Measurements from ENCODE around the gene ADAMTS6.
A peak's percentile ranks its signal among the peaks of the same experiment; 100 is the strongest.
"Not testable (repeated sequence)": the region's sequence is repeated elsewhere in the genome, so short reads cannot be mapped to it uniquely, and the experiment has no call there.

ADAMTS6 gene

GRCh38 chr5:65363499-65363898, 118.2 kb downstream of the ADAMTS6 start:
- no peak for DNase-seq (ENCODE audit: low spot score)

- DNase-seq (ENCODE audit: low spot score): no peak
Observed at GRCh38 chr5:65359981-65360380, 121.7 kb downstream of the ADAMTS6 start.

GRCh38 chr5:65359569-65359968, 122.2 kb downstream of the ADAMTS6 start:
- no peak for DNase-seq (ENCODE audit: low spot score)

GRCh38 chr5:65356274-65356673, 125.4 kb downstream of the ADAMTS6 start:
- DNase-seq (ENCODE audit: low spot score): no peak

GRCh38 chr5:65355301-65355700, 126.4 kb downstream of the ADAMTS6 start:
- DNase-seq (ENCODE audit: low spot score): no peak

GRCh38 chr5:65341835-65342234, 139.9 kb downstream of the ADAMTS6 start:
- no peak for DNase-seq (ENCODE audit: low spot score)

- no peak for DNase-seq (ENCODE audit: low spot score)
Observed at GRCh38 chr5:65338606-65339151, 143.0 kb downstream of the ADAMTS6 start.

GRCh38 chr5:65334077-65334476, 147.6 kb downstream of the ADAMTS6 start:
- DNase-seq (ENCODE audit: low spot score): no peak

GRCh38 chr5:65332591-65332990, 149.1 kb downstream of the ADAMTS6 start:
- DNase-seq (ENCODE audit: low spot score): no peak

GRCh38 chr5:65329266-65329665, 152.5 kb downstream of the ADAMTS6 start:
- no peak for DNase-seq (ENCODE audit: low spot score)

GRCh38 chr5:65327582-65327981, 154.1 kb downstream of the ADAMTS6 start:
- no peak for DNase-seq (ENCODE audit: low spot score)

- no peak for DNase-seq (ENCODE audit: low spot score)
Observed at GRCh38 chr5:65326922-65327321, 154.8 kb downstream of the ADAMTS6 start.

- DNase-seq (ENCODE audit: low spot score): no peak
Observed at GRCh38 chr5:65324226-65324625, 157.5 kb downstream of the ADAMTS6 start.

- not testable (repeated sequence) for DNase-seq (ENCODE audit: low spot score)
Observed at GRCh38 chr5:65320704-65321103, 161.0 kb downstream of the ADAMTS6 start.

GRCh38 chr5:65320250-65320649, 161.5 kb downstream of the ADAMTS6 start:
- no peak for DNase-seq (ENCODE audit: low spot score)

- DNase-seq (ENCODE audit: low spot score): no peak
Observed at GRCh38 chr5:65307931-65308330, 173.8 kb downstream of the ADAMTS6 start.

- DNase-seq (ENCODE audit: low spot score): no peak
Observed at GRCh38 chr5:65307088-65307487, 174.6 kb downstream of the ADAMTS6 start.

- DNase-seq (ENCODE audit: low spot score): no peak
Observed at GRCh38 chr5:65305913-65306312, 175.8 kb downstream of the ADAMTS6 start.

- DNase-seq (ENCODE audit: low spot score): no peak
Observed at GRCh38 chr5:65299861-65300260, 181.9 kb downstream of the ADAMTS6 start.

GRCh38 chr5:65296067-65296466, 185.7 kb downstream of the ADAMTS6 start:
- no peak for DNase-seq (ENCODE audit: low spot score)

- no peak for DNase-seq (ENCODE audit: low spot score)
Observed at GRCh38 chr5:65292196-65292595, 189.5 kb downstream of the ADAMTS6 start.

GRCh38 chr5:65290677-65291076, 191.0 kb downstream of the ADAMTS6 start:
- DNase-seq (ENCODE audit: low spot score): peak; percentile 3

GRCh38 chr5:65288657-65289056, 193.1 kb downstream of the ADAMTS6 start:
- DNase-seq (ENCODE audit: low spot score): no peak

GRCh38 chr5:65279603-65280002, 202.1 kb downstream of the ADAMTS6 start:
- no peak for DNase-seq (ENCODE audit: low spot score)
